Neural cell (in vitro differentiated cells): ENCODE results near the gene PIEZO1. TPM values are rescaled to one million over a fixed set of nuclear protein-coding genes. Genes with fewer than 3 reads are reported as not detected.
A peak's percentile ranks its signal among the peaks of the same experiment; 100 is the strongest.

Experiments used
- H2AFZ ChIP-seq: fragments of 200-600, 300-800 bp; sonication (generic), shearing (Covaris generic); 2 replicates; pipeline ENCODE4 v1.6.0; 2014; ENCODE audit warnings: low read depth, mild to moderate bottlenecking, antibody characterized with exemption, low read length, moderate library complexity
- H3F3A ChIP-seq: fragments of 200-600 bp; shearing (Covaris generic); 2 replicates; pipeline ENCODE4 v1.6.1; 2016; ENCODE audit warnings: mild to moderate bottlenecking, moderate library complexity, mixed read lengths, antibody characterized with exemption, low read length; ENCODE audit not compliant: insufficient read depth, poor library complexity, severe bottlenecking
- H3K27ac ChIP-seq: fragments of 200-600, 300-800 bp; sonication (generic), shearing (Covaris generic); 2 replicates; pipeline ENCODE4 v1.5.1; 2014; ENCODE audit warnings: mild to moderate bottlenecking, low read length, moderate library complexity
- H3K27me3 ChIP-seq: fragments of 300-800, 200-600 bp; sonication (generic), shearing (Covaris generic); 2 replicates; pipeline ENCODE4 v1.6.0; 2014; ENCODE audit warnings: mild to moderate bottlenecking, low read depth, low read length, moderate library complexity; ENCODE audit not compliant: insufficient read depth
- H3K36me3 ChIP-seq: fragments of 300-800, 200-600 bp; sonication (generic), shearing (Covaris generic); 2 replicates; pipeline ENCODE4 v1.5.1; 2014; ENCODE audit warnings: mild to moderate bottlenecking, antibody characterized with exemption, low read length, moderate library complexity; ENCODE audit not compliant: insufficient read depth
- H3K4me2 ChIP-seq: fragments of 300-800, 200-600 bp; sonication (generic), shearing (Covaris generic); 2 replicates; pipeline ENCODE4 v1.6.0; 2014; ENCODE audit warnings: mild to moderate bottlenecking, low read length
- H3K4me3 ChIP-seq: fragments of 300-800, 200-600 bp; sonication (generic), shearing (Covaris generic); 2 replicates; pipeline ENCODE4 v1.5.1; 2014; ENCODE audit warnings: mild to moderate bottlenecking, low read length, moderate library complexity
- H3K79me2 ChIP-seq: fragments of 200-600 bp; shearing (Covaris generic); replicated peaks from 2 replicates; pipeline ENCODE4 v1.6.0; 2014; ENCODE audit warnings: mild to moderate bottlenecking, low read length, moderate library complexity; ENCODE audit not compliant: insufficient read depth
- H3K9ac ChIP-seq: fragments of 300-800, 200-600 bp; sonication (generic), shearing (Covaris generic); 2 replicates; pipeline ENCODE4 v1.6.1; 2016; ENCODE audit warnings: mild to moderate bottlenecking, low read length, mixed read lengths
- H3K9me2 ChIP-seq: fragments of 200-600 bp; shearing (Covaris generic); 2 replicates; pipeline ENCODE4 v1.6.1; 2016; ENCODE audit warnings: mild to moderate bottlenecking, low read length, mixed read lengths; ENCODE audit not compliant: insufficient read depth
- H3K9me3 ChIP-seq: fragments of 200-600, 300-800 bp; sonication (generic), shearing (Covaris generic); 2 replicates; pipeline ENCODE4 v1.6.1; 2016; ENCODE audit warnings: mild to moderate bottlenecking, mixed run types, low read length, moderate library complexity, mixed read lengths
- H4K20me1 ChIP-seq: fragments of 200-600 bp; shearing (Covaris generic); 2 replicates; pipeline ENCODE4 v1.6.1; 2016; ENCODE audit warnings: mild to moderate bottlenecking, mixed run types; ENCODE audit not compliant: insufficient read depth
- EP300 ChIP-seq: fragments of 450-650 bp; conservative IDR thresholded peaks from 2 replicates; pipeline ENCODE4 v1.6.1; 2014; ENCODE audit warnings: antibody characterized with exemption, mild to moderate bottlenecking, moderate library complexity; ENCODE audit not compliant: poor library complexity, severe bottlenecking
- EZH2 ChIP-seq: fragments of 200-600, 300-800 bp; shearing (Covaris generic), sonication (generic); IDR thresholded peaks from 2 replicates; pipeline ENCODE4 v1.6.1; 2014; ENCODE audit warnings: antibody characterized with exemption, low read length, borderline replicate concordance, mild to moderate bottlenecking; ENCODE audit not compliant: insufficient read depth, poor library complexity, severe bottlenecking
- MXI1 ChIP-seq: fragments of 450-650 bp; conservative IDR thresholded peaks from 2 replicates; pipeline ENCODE4 v1.6.1; 2014; ENCODE audit warnings: antibody characterized with exemption, mild to moderate bottlenecking; ENCODE audit not compliant: poor library complexity, severe bottlenecking
- RAD21 ChIP-seq: fragments of 450-650 bp; conservative IDR thresholded peaks from 2 replicates; pipeline ENCODE4 v1.6.1; 2014; ENCODE audit warnings: antibody characterized with exemption, mild to moderate bottlenecking, moderate library complexity
- TAF1 ChIP-seq: IDR thresholded peaks from 2 replicates; pipeline ENCODE4 v1.6.1; 2012; ENCODE audit warnings: low read depth
- polyA plus RNA-seq: library from polyadenylated mRNA; depleted of rRNA; stranded (reverse); fragments of >200 nt; gene quantifications from 2 replicates; pipeline ENCODE4 v1.2.3, GENCODE V29; 2014
- TF ChIP-seq, protein P1 (sequence below): IDR thresholded peaks from 2 replicates; pipeline ENCODE4 v1.6.1; 2012; ENCODE audit warnings: borderline replicate concordance

PIEZO1 gene
- polyA plus RNA-seq, 1 donor from 2014 or later = not detected

DNA sequence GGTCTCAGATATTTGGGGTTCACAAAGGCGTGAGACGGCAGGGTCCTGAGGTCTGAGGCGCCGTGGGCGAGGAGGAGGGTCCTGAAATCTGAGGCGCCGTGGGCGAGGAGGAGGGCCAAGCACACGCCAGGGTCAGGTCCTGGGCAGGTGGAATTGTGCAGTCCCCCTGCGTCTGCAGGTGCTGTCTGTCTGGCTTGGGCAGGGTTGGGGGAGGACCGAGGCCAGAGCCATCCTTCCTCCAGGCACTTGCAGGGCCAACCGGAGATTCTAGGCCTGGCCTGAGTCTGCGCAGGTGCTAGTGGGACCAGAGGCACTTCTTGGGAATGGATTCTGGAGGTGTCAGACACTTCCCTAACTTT is 29.1 kb upstream of the PIEZO1 start:
- Histone ChIP-seq H3K9ac (no peak overlapping the region), H3K9me3 (no peaks in the 10 kb centered on the region), H3K9me2 (no peaks in the 10 kb centered on the region), H3K36me3 (no peaks in the 10 kb centered on the region), H3K27ac (no peak overlapping the region), H2AFZ (no peak overlapping the region), H3K4me3 (no peak overlapping the region), H3K4me2 (no peak overlapping the region), H3F3A (no peaks in the 10 kb centered on the region), H4K20me1 (no peaks in the 10 kb centered on the region), H3K79me2 (no peaks in the 10 kb centered on the region), H3K27me3 (no peaks in the 10 kb centered on the region)
- no peak for TF ChIP-seq MXI1
- no peak for TF ChIP-seq EZH2

DNA sequence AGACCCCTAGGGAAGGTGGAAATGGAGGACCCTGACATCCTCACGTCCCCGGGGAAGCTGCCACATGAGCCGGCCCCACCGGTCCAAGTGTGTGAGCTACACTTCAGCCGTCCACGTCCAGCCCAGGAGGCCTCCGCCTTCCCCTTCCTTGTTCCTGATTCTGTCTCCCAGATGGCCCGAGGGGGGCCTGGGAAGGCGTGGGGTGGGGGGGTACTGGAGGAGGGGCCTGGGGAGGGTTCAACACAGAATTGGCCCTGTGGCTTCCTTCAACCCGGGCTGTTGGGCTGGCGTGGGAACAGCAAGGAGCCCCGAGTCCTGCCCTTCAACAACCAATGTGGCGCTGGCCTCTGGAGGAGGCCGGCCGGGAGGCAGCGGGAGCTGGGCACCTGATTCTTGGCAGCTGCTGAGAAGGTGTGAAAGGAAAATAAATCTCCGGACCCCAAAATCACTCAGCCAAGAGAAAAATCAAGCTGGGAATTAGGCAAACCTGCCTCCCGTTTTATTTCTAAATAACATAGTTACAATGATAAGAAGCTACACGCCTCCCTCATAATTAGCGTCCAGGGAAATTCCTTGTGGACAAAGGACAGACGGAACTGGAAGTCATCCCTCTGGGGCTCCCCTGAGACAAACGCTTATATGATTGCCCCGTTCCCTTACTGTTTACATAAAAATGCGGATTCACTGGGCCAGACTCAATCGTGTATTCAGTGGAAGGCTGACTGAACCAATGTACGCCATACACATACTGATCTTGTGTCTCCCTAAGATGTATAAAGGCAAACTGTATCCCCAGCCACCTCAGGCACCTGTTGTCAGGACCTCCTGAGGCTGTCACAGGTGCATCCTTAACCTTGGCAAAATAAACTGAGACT is 28.5 kb upstream of the PIEZO1 start:
- no peak overlapping the region for H3K27ac ChIP-seq
- H3K79me2 ChIP-seq = no peaks in the 10 kb centered on the region
- no peaks in the 10 kb centered on the region for H3K27me3 ChIP-seq
- H4K20me1 ChIP-seq = no peaks in the 10 kb centered on the region
- H3F3A ChIP-seq = no peaks in the 10 kb centered on the region
- no peak overlapping the region for H3K4me2 ChIP-seq
- H3K9me2 ChIP-seq = no peaks in the 10 kb centered on the region
- no peak overlapping the region for H3K4me3 ChIP-seq
- no peak overlapping the region for H2AFZ ChIP-seq
- TF ChIP-seq, protein P1, sequence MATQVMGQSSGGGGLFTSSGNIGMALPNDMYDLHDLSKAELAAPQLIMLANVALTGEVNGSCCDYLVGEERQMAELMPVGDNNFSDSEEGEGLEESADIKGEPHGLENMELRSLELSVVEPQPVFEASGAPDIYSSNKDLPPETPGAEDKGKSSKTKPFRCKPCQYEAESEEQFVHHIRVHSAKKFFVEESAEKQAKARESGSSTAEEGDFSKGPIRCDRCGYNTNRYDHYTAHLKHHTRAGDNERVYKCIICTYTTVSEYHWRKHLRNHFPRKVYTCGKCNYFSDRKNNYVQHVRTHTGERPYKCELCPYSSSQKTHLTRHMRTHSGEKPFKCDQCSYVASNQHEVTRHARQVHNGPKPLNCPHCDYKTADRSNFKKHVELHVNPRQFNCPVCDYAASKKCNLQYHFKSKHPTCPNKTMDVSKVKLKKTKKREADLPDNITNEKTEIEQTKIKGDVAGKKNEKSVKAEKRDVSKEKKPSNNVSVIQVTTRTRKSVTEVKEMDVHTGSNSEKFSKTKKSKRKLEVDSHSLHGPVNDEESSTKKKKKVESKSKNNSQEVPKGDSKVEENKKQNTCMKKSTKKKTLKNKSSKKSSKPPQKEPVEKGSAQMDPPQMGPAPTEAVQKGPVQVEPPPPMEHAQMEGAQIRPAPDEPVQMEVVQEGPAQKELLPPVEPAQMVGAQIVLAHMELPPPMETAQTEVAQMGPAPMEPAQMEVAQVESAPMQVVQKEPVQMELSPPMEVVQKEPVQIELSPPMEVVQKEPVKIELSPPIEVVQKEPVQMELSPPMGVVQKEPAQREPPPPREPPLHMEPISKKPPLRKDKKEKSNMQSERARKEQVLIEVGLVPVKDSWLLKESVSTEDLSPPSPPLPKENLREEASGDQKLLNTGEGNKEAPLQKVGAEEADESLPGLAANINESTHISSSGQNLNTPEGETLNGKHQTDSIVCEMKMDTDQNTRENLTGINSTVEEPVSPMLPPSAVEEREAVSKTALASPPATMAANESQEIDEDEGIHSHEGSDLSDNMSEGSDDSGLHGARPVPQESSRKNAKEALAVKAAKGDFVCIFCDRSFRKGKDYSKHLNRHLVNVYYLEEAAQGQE = no peak
- TF ChIP-seq TAF1 (no peak), EP300 (no peak), EZH2 (no peak)
- no peak overlapping the region for H3K9ac ChIP-seq
- no peaks in the 10 kb centered on the region for H3K9me3 ChIP-seq
- no peaks in the 10 kb centered on the region for H3K36me3 ChIP-seq

DNA sequence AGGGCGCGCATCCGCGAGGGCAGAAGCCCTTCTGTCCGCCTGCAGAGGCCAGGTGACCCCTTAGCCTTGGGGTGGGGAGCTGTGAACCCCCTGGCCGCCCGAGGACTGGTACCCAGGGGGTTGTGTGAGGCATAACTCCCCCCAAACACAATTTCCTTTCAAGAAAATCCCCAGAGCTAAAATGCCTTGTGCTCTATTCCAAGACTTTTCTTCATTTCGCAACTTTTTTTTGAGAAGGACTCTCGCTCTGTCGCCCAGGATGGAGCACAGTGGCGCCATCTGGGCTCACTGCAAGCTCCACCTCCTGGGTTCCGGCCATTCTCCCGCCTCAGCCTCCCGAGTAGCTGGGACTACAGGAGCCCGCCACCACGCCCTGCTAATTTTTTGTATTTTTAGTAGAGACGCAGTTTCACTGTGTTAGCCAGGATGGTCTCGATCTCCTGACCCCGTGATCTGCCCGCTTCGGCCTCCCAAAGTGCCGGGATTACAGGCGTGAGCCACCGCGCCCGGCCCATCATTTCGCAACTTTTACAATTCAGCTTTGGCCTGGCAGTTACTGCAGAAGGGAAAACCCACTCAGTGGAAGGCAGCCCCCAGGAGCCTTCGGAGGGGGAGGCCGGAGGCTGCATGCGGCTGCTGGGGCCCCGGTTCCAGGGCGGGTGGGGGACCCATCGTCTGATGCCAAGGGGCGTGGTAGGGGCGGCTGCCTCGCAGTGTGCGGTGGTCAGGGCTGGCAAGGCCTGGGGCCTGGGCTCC is 27.7 kb upstream of the PIEZO1 start:
- Histone ChIP-seq H2AFZ (no peak overlapping the region), H3K9me3 (no peaks in the 10 kb centered on the region), H3K4me3 (peak overlapping the region; percentile 94), H3K27ac (peak overlapping the region; percentile 79), H3K9ac (peak overlapping the region; percentile 78), H3K27me3 (no peaks in the 10 kb centered on the region), H4K20me1 (no peaks in the 10 kb centered on the region), H3K4me2 (no peak overlapping the region), H3K79me2 (no peaks in the 10 kb centered on the region), H3K9me2 (no peaks in the 10 kb centered on the region), H3F3A (no peaks in the 10 kb centered on the region), H3K36me3 (no peaks in the 10 kb centered on the region)
- no peak for TF ChIP-seq TAF1
- peak; percentile 2 for TF ChIP-seq RAD21
